SK-N-SH (cell line): ENCODE results near the gene SLC23A1. TPM values are rescaled to one million over a fixed set of nuclear protein-coding genes. Genes with fewer than 3 reads are reported as not detected.

Experiments used
- CTCF ChIA-PET: fragments of 300-600, 350-600 bp; formaldehyde crosslinking; extraction: SDS; loops from one replicate; lab custom pipeline; 2021; lab: Yijun Ruan, JAX
- POLR2A ChIA-PET: fragments of 350-600 bp; sonication (Branson Sonifier 250); formaldehyde crosslinking; extraction: SDS; loops from one replicate; lab custom pipeline; 2020; ENCODE audit warnings: antibody characterized with exemption, inconsistent platforms; lab: Yijun Ruan, JAX
- DNase-seq: peaks from one replicate; pipeline ENCODE4 v3.0.0; 2012
- H2AFZ ChIP-seq: fragments of 200-600 bp; sonication (generic); 2 replicates; pipeline ENCODE4 v1.8.1; 2016; ENCODE audit warnings: antibody characterized with exemption, mild to moderate bottlenecking, low read depth
- H3F3A ChIP-seq: fragments of 200-600 bp; sonication (generic); replicated peaks from 2 replicates; pipeline ENCODE3; 2016; ENCODE audit warnings: antibody characterized with exemption, mild to moderate bottlenecking; ENCODE audit not compliant: insufficient read depth
- H3K27ac ChIP-seq, 2 experiments: fragments of 200-500 bp in 1 of 2; fragments of 200-600 bp in 1 of 2; sonication (Bioruptor generic) in 1 of 2; sonication (generic), shearing (Covaris generic) in 1 of 2; 2 replicates each; pipeline versions ENCODE4 v1.5.1 to v1.6.1; 2014 to 2016; ENCODE audit warnings: low read depth in 2 of 2, inconsistent platforms in 1 of 2, low read length in 1 of 2, mild to moderate bottlenecking in 1 of 2, mixed read lengths in 1 of 2
- H3K27me3 ChIP-seq: fragments of 200-600 bp; sonication (generic), shearing (Covaris generic); 2 replicates; pipeline ENCODE4 v1.6.1; 2016; ENCODE audit warnings: mixed run types; ENCODE audit not compliant: insufficient read depth
- H3K36me3 ChIP-seq, 2 experiments: fragments of 200-500 bp in 1 of 2; fragments of 200-600 bp in 1 of 2; sonication (Bioruptor generic) in 1 of 2; sonication (generic) in 1 of 2; replicated peaks in 1 of 2; 2 replicates each; pipeline versions ENCODE3 to v1.5.1; 2014 to 2016; ENCODE audit warnings: low read length in 1 of 2, mild to moderate bottlenecking in 1 of 2; ENCODE audit not compliant: insufficient read depth in 2 of 2, control insufficient read depth in 1 of 2
- H3K4me1 ChIP-seq, 2 experiments: fragments of 200-500 bp in 1 of 2; fragments of 200-600 bp in 1 of 2; sonication (Bioruptor generic) in 1 of 2; sonication (generic), shearing (Covaris generic) in 1 of 2; 2 replicates each; pipeline versions ENCODE4 v1.5.1 to v1.6.1; 2014 to 2016; ENCODE audit warnings: low read depth in 1 of 2, low read length in 1 of 2, mixed run types in 1 of 2; ENCODE audit not compliant: insufficient read depth in 2 of 2, control insufficient read depth in 1 of 2
- H3K4me2 ChIP-seq: fragments of 200-600 bp; sonication (generic), shearing (Covaris generic); 2 replicates; pipeline ENCODE4 v1.6.1; 2017; ENCODE audit warnings: mixed run types
- H3K4me3 ChIP-seq, 2 experiments: fragments of 200-500 bp in 1 of 2; fragments of 200-600 bp in 1 of 2; sonication (Bioruptor generic) in 1 of 2; sonication (generic), shearing (Covaris generic) in 1 of 2; 2 replicates each; pipeline versions ENCODE4 v1.5.1 to v1.8.1; 2014 to 2016; ENCODE audit warnings: low read depth in 2 of 2, inconsistent platforms in 1 of 2, low read length in 1 of 2, mild to moderate bottlenecking in 1 of 2, mixed read lengths in 1 of 2, moderate library complexity in 1 of 2
- H3K79me2 ChIP-seq: fragments of 200-600 bp; sonication (generic); 2 replicates; pipeline ENCODE4 v1.8.1; 2017; ENCODE audit warnings: mild to moderate bottlenecking; ENCODE audit not compliant: insufficient read depth
- H3K9ac ChIP-seq: fragments of 200-600 bp; sonication (generic); 2 replicates; pipeline ENCODE4 v1.6.1; 2017; ENCODE audit warnings: mixed run types
- H3K9me2 ChIP-seq: fragments of 200-600 bp; sonication (generic); 2 replicates; pipeline ENCODE4 v1.6.1; 2017; ENCODE audit warnings: mixed run types
- H3K9me3 ChIP-seq: fragments of 200-600 bp; sonication (generic); 2 replicates; pipeline ENCODE4 v1.6.1; 2017; ENCODE audit warnings: mixed run types, mild to moderate bottlenecking, moderate library complexity
- H4K20me1 ChIP-seq: fragments of 200-600 bp; sonication (generic); 2 replicates; pipeline ENCODE4 v1.6.1; 2017; ENCODE audit warnings: mild to moderate bottlenecking, mixed run types; ENCODE audit not compliant: insufficient read depth
- CTCF ChIP-seq: fragments of 200-600 bp; sonication (generic); IDR thresholded peaks from 2 replicates; pipeline ENCODE4 v1.6.1; 2017; ENCODE audit warnings: antibody characterized with exemption, mild to moderate bottlenecking, moderate library complexity
- EZH2phosphoT487 ChIP-seq: fragments of 200-600 bp; sonication (generic); IDR thresholded peaks from 2 replicates; pipeline ENCODE4 v1.6.1; 2017; ENCODE audit warnings: low read depth, mixed run types, mild to moderate bottlenecking, antibody characterized with exemption, moderate library complexity, borderline replicate concordance
- FOSL2 ChIP-seq: IDR thresholded peaks from 2 replicates; pipeline ENCODE4 v1.4.0; 2012; ENCODE audit warnings: low read depth, mild to moderate bottlenecking, moderate library complexity, borderline replicate concordance
- FOXM1 ChIP-seq: IDR thresholded peaks from 2 replicates; pipeline ENCODE4 v1.4.0; 2012; ENCODE audit warnings: low read depth, mild to moderate bottlenecking
- GATA2 ChIP-seq: sonication (generic); formaldehyde crosslinking; IDR thresholded peaks from 2 replicates; pipeline ENCODE4 v1.5.0; 2020; ENCODE audit warnings: mild to moderate bottlenecking, missing genetic modification reagents
- JUND ChIP-seq: IDR thresholded peaks from 2 replicates; pipeline ENCODE4 v1.4.0; 2012
- NRF1 ChIP-seq: IDR thresholded peaks from 2 replicates; pipeline ENCODE4 v1.6.1; 2012; ENCODE audit warnings: low read depth, mild to moderate bottlenecking, low read length
- POLR2AphosphoS5 ChIP-seq: IDR thresholded peaks from 2 replicates; pipeline ENCODE4 v1.6.1; 2012; ENCODE audit warnings: low read depth, low read length
- RAD21 ChIP-seq: IDR thresholded peaks from 2 replicates; pipeline ENCODE4 v1.6.1; 2012; ENCODE audit warnings: mild to moderate bottlenecking, low read length
- REST ChIP-seq: IDR thresholded peaks from 2 replicates; pipeline ENCODE4 v1.6.1; 2012; ENCODE audit warnings: mild to moderate bottlenecking, low read depth, low read length, moderate library complexity
- SMC3 ChIP-seq: IDR thresholded peaks from 2 replicates; pipeline ENCODE4 v1.6.1; 2012; ENCODE audit warnings: low read depth, low read length, improper control_type of control experiment
- TCF12 ChIP-seq: IDR thresholded peaks from 2 replicates; pipeline ENCODE4 v1.4.0; 2012
- YY1 ChIP-seq: IDR thresholded peaks from 2 replicates; pipeline ENCODE4 v1.4.0; 2012; ENCODE audit warnings: low read depth, mild to moderate bottlenecking
- WGBS: methylation state at CpG from one replicate; pipeline ENCODE4 v1.1.6; 2017; ENCODE audit warnings: low lambda C conversion rate; 5-methylcytosine and 5-hydroxymethylcytosine counted together
- polyA plus RNA-seq, 3 experiments: library from polyadenylated mRNA; depleted of rRNA; stranded (reverse); fragments of >200 nt; gene quantifications; 2 replicates each; pipeline ENCODE4 v1.2.3, GENCODE V29; 2012

The SLC23A1 gene
- polyA plus RNA-seq, 1 of the 3 experiments (the other 2 are of a cell fraction) = not detected

GRCh38 chr5:139368613-139369012 lies 14.5 kb downstream of the SLC23A1 start:
- TF ChIP-seq EZH2phosphoT487 (no peak), RAD21 (peak; percentile 48), CTCF (peak; percentile 41)
- TF ChIP-seq, all 33 proteins: peak for 2
- no peak for DNase-seq
- no peaks in the 10 kb centered on the region for H3K9me2 ChIP-seq
- ChIA-PET CTCF (interaction anchor here (1.1 to 2.2 kb wide), 4 partner anchors 12 to 34 kb away, joined by 3 to 6 read pairs (median 4); partner anchors contain the start of gene PAIP2), POLR2A (no interaction called here)
- H3K27ac ChIP-seq = peak overlapping the region; percentile 30 to 76; a peak in 3 of 4 replicates
- 89% methylated on average over 2 of the region's 2 CpGs for WGBS
- H3K4me3 ChIP-seq = no peak overlapping the region
- H3K27me3 ChIP-seq = no peaks in the 10 kb centered on the region
- peaks cover 14% of the 10 kb centered on the region for H4K20me1 ChIP-seq
- H3K9ac ChIP-seq = peak overlapping the region; percentile 4; the same call in 1 of the 2 replicates
- no peaks in the 10 kb centered on the region for H3K9me3 ChIP-seq
- no peak overlapping the region for H2AFZ ChIP-seq
- peaks cover 26% of the 10 kb centered on the region for H3K79me2 ChIP-seq
- H3F3A ChIP-seq = peaks cover 61% of the 10 kb centered on the region
- H3K4me1 ChIP-seq = peaks cover 0 to 12% of the 10 kb centered on the region in 2 experiments; a peak in 2 of 4 replicates
- H3K36me3 ChIP-seq = peaks cover 45 to 63% of the 10 kb centered on the region in 2 experiments
- peak overlapping the region; percentile 34; the same call in 1 of the 2 replicates for H3K4me2 ChIP-seq

- Histone ChIP-seq H3F3A (peaks cover 49% of the 10 kb centered on the region), H4K20me1 (peaks cover 50% of the 10 kb centered on the region), H3K9me2 (no peaks in the 10 kb centered on the region), H3K4me3 (no peak overlapping the region), H3K4me2 (no peak overlapping the region), H3K27me3 (no peaks in the 10 kb centered on the region), H3K79me2 (peaks cover 54% of the 10 kb centered on the region), H3K27ac (no peak overlapping the region), H3K36me3 (peaks cover 31 to 42% of the 10 kb centered on the region in 2 experiments), H3K9ac (no peak overlapping the region), H3K9me3 (no peaks in the 10 kb centered on the region), H2AFZ (no peak overlapping the region), H3K4me1 (peaks cover 0 to 8% of the 10 kb centered on the region in 2 experiments; a peak in 1 of 4 replicates)
- ChIA-PET CTCF (interaction anchor here (1.5 kb wide), 1 partner anchor 29 kb away, joined by 3 read pairs; no protein-coding TSS in a partner anchor), POLR2A (interaction anchor here (1.4 kb wide), 1 partner anchor 19 kb away, joined by 5 read pairs; the partner anchor contains the start of gene SLC23A1)
- 100% methylated on average over 2 of the region's 2 CpGs for WGBS
- TF ChIP-seq EZH2phosphoT487 (no peak), YY1 (no peak)
- no peak for DNase-seq
Measured at GRCh38 chr5:139364466-139364865, 18.6 kb downstream of the SLC23A1 start.

- no peak for TF ChIP-seq GATA2
- TF ChIP-seq YY1 = no peak
- TF ChIP-seq RAD21 = no peak
- no peak for TF ChIP-seq NRF1
- TF ChIP-seq FOXM1 = no peak
- TF ChIP-seq FOSL2 = no peak
- no peak for TF ChIP-seq POLR2AphosphoS5
- no peak for TF ChIP-seq SMC3
- TF ChIP-seq REST = no peak
- TF ChIP-seq JUND = no peak
- TF ChIP-seq TCF12 = no peak
- DNase-seq = no peak
- 96% methylated on average over 2 of the region's 2 CpGs for WGBS
- ChIA-PET POLR2A (no interaction called here), CTCF (interaction anchor here (1.5 kb wide), 1 partner anchor 30 kb away, joined by 3 read pairs; no protein-coding TSS in a partner anchor)
- no peak overlapping the region for H3K9ac ChIP-seq
- H3K79me2 ChIP-seq = peaks cover 59% of the 10 kb centered on the region
- no peak overlapping the region for H2AFZ ChIP-seq
- peaks cover 44% of the 10 kb centered on the region for H3F3A ChIP-seq
- H3K4me2 ChIP-seq = no peak overlapping the region
- H3K4me3 ChIP-seq = no peak overlapping the region
- no peaks in the 10 kb centered on the region for H3K9me2 ChIP-seq
- no peak overlapping the region for H3K27ac ChIP-seq
- peaks cover 55% of the 10 kb centered on the region for H4K20me1 ChIP-seq
- no peaks in the 10 kb centered on the region for H3K27me3 ChIP-seq
- peaks cover 0 to 6% of the 10 kb centered on the region in 2 experiments; a peak in 1 of 4 replicates for H3K4me1 ChIP-seq
- H3K36me3 ChIP-seq = peaks cover 29 to 42% of the 10 kb centered on the region in 2 experiments
- H3K9me3 ChIP-seq = no peaks in the 10 kb centered on the region
Measured at GRCh38 chr5:139363937-139364336, 19.2 kb downstream of the SLC23A1 start.
